Tibial nerve (tissue), 4 donors: ENCODE data around the gene A2M.

Experiments
- CTCF ChIP-seq, 5 experiments: fragments of 200-600 bp in 3 of 5; fragments of 450-650 bp in 2 of 5; sonication (generic) in 3 of 5; IDR thresholded peaks; one replicate each; pipeline ENCODE4 v1.5.1; 2016 to 2019; ENCODE audit warnings: antibody characterized with exemption in 5 of 5, mild to moderate bottlenecking in 3 of 5, moderate library complexity in 2 of 5
- EP300 ChIP-seq, 2 donors: sonication (generic); formaldehyde crosslinking; IDR thresholded peaks; one replicate each; pipeline ENCODE4 v1.6.1; 2017; ENCODE audit warnings: antibody characterized with exemption in 2 of 2, mild to moderate bottlenecking in 1 of 2
- POLR2A ChIP-seq, 2 donors: fragments of 450-650 bp; IDR thresholded peaks; one replicate each; pipeline ENCODE4 v1.6.1; 2017; ENCODE audit warnings: antibody characterized with exemption in 2 of 2, mild to moderate bottlenecking in 2 of 2, moderate library complexity in 2 of 2

GRCh38 chr12:9033265-9033887 is 82.3 kb downstream of the A2M start:
- no peak for TF ChIP-seq CTCF (IDR thresholded peaks at IDR 0.05)
- no peak for TF ChIP-seq EP300 (IDR thresholded peaks at IDR 0.05)
- no peak for TF ChIP-seq POLR2A (IDR thresholded peaks at IDR 0.05)
